ENCODE measurements around the gene OR51D1.

OR51D1 gene

DNA sequence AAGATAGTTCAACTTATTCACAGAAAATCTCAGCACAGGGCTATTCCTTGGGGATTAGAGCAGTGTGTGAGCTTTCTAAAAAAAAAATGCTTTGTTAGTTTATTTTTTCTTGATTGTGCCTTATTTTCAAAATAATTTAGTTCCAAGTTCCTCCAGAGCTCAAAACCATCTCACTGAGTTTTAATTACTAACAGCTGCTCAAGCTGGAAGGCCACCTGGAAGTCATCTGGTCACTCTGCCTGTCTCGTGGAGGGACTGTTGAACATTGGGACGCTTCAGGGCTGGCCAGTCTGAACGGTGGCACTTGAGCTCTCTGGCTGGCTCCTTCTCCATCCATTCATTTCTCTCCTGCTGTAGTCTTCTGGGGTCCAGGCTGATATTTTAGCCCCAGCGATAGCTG is 10.5 kb downstream of the OR51D1 start:
- DNase-seq, result no peak

DNA sequence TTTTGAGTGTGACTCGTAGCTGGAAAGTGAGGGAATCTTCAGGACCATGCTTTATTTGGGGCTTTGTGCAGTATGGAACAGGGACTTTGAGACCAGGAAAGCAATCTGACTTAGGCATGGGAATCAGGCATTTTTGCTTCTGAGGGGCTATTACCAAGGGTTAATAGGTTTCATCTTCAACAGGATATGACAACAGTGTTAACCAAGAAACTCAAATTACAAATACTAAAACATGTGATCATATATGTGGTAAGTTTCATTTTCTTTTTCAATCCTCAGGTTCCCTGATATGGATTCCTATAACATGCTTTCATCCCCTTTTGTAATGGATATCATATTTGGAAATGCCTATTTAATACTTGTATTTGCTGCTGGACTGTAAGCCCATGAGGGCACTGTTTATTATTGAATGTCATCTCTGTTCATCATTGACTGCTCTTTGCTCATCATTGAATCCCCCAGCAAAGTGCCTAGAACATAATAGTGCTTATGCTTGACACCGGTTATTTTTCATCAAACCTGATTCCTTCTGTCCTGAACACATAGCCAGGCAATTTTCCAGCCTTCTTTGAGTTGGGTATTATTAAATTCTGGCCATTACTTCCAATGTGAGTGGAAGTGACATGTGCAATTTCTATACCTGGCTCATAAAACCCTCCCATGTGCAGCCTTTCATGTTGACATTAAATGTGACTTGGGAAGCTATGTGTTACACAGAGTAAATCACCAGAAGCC is 17.5 kb downstream of the OR51D1 start:
- no peak for DNase-seq

DNA sequence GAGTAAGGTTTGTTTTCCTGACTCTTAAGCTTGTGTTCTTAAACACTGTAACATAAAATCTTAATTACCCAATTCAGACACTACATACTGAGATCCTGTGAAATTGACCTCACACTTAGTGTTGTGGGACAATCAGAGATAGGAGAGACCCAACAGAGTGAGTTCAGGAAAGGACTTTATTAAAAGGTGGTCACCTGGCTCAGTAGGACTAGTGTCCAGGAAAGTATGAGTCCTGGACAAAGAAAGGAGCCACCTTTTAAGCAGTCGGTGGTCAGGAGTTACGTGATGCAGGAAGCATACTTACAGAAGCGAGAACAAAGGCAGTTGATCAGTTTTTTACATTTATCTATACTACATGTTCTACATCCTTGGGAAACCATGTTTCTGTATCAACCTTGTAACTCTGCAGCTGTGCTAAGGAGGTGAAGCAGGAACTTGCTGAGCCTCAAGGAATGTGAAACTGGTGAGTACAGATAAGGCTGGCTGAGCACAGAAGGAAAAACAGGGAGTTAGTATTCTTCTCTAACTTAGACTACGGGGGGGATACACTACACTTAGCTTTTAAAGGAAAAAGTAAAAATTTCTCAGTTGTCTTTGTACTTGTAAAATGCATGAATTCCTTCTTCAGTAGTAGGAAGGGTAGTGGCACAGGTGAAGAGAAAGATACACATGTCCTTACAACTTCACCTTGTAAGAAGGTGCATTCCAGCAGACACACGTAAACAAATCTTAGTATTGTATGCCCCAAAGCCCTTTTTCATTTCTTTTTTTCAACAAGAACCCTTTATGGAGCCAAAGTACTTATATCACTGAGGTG is 21.6 kb downstream of the OR51D1 start:
- no peak for DNase-seq

DNA sequence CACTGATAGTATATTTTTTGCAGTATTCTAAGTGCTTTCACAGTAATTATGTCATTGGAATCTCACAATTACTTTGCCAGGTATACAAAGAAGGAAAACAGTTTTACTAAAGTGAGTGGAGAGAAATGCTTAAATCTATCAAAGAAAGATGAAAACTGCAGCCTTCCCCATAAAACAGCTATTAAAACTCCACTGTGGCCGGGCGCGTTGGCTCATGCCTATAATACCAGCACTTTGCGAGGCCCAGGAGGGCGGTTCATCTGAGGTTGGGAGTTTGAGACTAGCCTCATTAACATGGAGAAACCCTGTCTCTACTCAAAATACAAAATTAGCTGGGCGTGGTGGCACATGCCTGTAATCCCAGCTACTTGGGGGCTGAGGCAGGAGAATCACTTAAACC is 25.6 kb downstream of the OR51D1 start:
- DNase-seq, result no peak

DNA sequence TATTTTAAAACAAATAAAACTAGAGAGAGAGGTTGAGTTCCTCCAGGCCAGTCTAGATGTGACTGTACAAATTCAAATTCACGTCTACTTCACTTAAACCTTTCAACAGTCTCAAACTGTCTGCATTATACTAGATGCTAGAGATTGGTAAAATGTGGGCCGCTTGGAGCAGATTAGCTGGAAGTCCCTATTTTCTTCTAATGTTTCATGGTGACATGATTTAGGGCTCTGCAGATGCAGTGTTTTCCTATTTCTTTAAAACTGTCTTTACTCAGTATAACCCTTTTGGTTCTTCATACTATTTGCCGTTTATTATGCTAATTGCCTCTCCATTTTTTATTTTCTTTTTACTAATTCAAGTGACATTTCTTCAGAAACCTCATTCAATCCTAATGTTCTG is 26.9 kb downstream of the OR51D1 start:
- no peak for DNase-seq

DNA sequence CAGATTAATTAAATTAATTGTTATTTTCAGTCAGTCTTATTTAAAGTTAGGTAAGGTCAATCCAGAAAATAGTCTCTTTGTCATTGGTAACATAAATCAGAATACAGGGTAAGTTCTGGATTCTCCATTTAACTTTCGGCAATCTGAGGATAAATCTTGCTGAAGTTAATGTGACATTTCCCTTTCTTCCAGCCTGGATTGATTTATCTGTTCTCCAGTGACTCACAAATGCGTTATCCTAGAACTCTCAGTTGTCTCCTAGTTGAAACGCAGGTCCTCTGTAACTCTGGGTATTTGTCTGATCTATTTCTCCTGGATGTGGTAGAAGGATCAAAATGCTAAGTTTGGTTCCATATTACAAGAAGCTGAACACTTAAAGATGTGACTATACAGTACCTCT is 27.5 kb downstream of the OR51D1 start:
- DNase-seq, result no peak

DNA sequence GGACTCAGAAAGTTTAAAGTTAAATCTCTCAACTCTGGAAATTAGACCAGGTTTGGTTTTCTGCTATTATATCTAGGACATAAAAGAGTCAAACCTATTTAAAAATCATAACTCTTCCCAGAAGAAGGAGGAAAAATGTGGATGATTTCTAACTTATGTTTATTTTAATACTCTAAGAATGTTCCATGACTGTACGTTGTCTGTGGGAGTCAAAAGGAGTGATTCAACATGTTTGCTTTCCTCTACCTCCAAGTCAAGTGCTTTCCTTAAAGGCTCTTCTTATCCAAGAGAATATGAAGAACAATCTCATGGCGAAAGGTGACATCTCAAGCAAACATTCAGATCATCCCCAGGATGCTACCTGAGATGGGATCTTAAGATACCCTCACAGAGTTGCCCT is 28.1 kb downstream of the OR51D1 start:
- DNase-seq, result no peak

DNA sequence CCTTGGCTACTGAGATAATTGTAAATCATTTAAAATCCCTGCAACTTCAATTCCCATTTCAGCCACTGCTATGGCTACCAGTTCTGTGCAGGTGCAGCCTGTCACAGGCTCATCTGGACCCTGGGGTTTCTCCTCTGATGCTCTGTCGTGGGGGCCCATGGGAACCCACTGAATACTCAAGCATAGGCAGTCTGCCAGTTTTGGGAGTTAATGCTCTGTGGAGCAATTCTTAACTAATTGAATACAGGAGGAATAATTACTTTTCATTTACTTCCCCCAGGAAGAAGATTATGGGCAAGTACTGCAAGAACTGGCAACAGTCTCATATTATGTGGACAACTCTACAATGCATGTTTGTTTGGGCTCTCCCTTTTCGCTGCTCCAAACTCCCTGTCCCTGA is 34.5 kb downstream of the OR51D1 start:
- DNase-seq, result no peak

DNA sequence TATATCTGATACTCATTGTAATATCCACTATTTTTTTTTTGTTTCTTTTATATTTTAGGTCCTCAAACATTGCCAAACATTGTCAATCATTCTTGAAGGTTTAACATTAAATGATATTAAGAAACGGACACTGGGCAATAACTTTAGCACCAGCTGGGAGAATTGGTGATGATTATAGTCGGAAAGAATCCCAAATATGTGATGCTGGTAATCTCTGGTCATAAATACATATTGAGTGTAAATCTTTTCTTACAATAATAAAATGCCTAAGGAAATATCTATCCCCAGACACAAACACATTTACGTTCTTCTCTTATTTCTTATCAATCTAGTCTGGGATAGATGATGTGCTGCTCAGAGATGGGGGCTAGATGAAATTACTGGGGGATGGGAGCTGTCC is 35.2 kb downstream of the OR51D1 start:
- no peak for DNase-seq

DNA sequence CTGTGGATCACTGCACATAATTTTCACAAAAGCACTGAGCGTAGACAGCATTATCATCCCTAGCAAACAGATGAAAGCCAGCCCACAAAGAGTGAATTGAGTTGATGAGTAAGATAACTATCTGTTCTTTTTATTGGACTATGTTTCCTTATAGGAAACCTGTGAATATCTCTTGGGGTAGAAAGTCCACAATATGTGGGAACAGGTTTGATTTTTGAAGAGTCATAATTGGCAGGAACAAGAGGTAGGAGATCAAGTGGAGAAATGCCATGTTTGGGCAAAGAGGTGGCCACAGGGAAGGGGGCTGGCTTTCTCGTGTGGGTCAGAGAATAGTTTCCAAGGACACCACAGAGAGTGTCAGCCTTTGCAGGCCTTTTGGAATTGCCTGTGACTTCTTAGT is 36.5 kb downstream of the OR51D1 start:
- no peak for DNase-seq

DNA sequence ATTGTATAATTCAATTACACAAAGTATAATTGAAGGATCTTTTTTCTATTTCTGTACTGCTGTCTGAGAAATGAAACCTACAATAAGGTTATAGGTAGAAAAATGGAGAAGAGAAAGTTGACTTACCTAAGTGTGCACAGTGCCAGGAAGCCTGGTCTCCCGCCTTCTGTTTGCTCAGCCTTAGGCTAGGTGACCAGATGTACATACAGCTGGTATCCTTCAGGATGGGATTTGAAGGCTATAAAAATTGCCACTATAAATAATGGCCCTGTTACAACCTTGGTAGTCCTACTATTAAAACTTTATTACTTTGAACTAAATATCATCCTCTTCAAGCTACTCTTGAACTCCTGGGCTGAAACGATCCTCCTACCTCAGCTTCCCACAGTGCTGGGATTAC is 40.7 kb downstream of the OR51D1 start:
- DNase-seq, result peak; percentile 61

DNA sequence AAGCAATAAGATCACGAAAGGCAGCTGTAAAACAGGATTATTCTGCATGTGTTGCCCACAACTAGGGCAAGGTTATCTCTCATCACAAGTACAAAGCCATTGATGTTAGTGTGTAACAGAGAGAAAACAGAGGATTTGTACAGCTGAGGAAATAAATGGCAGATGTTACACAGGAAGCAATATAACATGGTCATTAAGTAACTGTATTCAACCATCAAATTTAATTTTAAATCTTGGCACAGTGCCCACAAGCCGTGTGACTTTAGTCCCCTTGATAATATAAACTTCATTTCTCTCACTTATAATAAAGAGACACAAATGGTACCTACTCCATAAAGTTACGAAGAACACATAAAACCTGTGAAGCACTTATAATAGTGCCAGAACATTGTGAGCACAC is 43.1 kb downstream of the OR51D1 start:
- DNase-seq, result peak; percentile 82

DNA sequence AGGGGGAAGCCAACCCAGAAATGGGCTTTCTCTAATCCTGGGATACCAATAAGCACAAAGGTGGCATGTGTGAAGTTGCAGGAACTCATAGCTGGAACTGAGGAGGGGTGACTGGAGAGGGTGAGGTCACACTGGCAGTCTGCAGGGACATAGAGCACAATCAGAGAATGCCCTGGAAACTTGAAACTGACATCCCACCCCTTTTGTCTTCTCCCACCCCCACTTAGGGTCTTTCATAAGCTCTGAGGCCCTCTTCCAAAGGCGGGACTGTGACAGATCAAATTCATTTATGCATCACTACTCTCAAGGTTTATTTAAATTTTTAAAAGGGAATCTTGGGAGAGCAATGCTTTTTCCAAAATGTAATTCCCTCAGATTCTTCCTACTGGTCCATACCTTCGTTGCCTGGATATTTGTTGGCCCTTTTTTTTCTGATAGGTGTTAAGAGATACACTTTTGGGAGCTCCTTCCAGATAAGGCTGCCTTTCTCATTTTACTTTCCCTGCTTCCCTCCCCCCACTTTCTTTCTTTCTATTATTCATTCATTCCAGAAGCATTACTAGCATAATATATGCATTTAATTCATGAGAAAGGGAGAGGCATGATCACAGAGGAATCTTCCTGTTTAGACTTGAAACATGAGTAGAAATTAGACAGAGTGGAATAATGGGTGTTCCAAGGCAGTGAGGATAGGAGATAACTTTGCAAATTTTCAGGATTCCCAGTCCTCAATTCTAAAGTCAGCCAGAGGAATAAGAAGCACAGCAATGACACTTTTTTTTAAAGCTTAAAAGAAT is 45.5 kb downstream of the OR51D1 start:
- no peak for DNase-seq

DNA sequence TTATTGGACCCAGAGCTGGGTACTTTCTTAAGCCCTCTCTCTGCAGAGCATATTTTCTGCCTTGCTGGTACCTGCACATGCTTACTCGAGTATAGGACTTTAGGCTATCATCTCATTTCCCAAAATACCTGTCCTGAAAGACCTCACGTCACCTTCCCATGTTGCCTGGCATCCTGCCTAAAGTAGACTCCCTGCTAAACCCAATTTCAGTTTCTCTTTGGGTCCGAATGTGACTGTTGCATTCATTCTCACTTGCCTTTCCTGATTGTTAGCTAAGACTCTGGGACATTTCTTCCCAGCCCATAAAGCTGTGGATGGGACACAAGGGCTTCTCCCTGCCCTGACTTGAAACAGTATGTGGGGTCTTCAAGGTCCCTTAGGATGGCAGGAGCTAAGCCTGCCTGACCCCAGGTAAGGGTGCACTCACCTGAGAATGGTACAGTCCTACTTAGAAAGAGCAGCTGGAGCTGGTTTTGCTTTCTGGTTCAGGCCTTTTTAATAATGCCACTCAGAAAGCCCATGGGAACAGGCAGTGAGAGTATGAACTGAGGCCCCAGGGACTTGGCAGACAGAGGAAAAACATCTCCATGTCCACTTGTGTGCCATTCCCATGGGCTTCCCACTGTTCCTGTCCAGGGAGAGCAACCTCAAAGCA is 47.5 kb downstream of the OR51D1 start:
- DNase-seq, result no peak
